Muscle of back (tissue), 11 donors: ENCODE results near the gene CSNK1A1. TPM values are rescaled to one million over a fixed set of nuclear protein-coding genes. Genes with fewer than 3 reads are reported as not detected.
"Not testable (repeated sequence)": the region's sequence is repeated elsewhere in the genome, so short reads cannot be mapped to it uniquely, and the experiment has no call there.

Experiments used
- DNase-seq, 3 donors: peaks; one replicate each; pipeline versions ENCODE4 v3.0.0 to v3.0.0-alpha.2; 2013
- polyA plus RNA-seq, 10 donors: library from polyadenylated mRNA; unstranded; fragments of 120-200 nt; gene quantifications; one replicate each; pipeline ENCODE4 v1.2.1, GENCODE V29; 2013; ENCODE audit not compliant: insufficient read length in 10 of 10

Gene CSNK1A1
- polyA plus RNA-seq, 10 donors: 98.0 to 164 (median 134) TPM

- DNase-seq: no peak
Measured at GRCh38 chr5:149459891-149460290, 91.3 kb downstream of the CSNK1A1 start.

GRCh38 chr5:149457393-149457763 is 93.9 kb downstream of the CSNK1A1 start:
- DNase-seq: no peak

GRCh38 chr5:149456597-149457392 is 94.4 kb downstream of the CSNK1A1 start:
- DNase-seq: no peak

GRCh38 chr5:149455889-149456409 is 95.3 kb downstream of the CSNK1A1 start:
- peak in 2 of 3 donors; percentile 69 to 84 for DNase-seq

GRCh38 chr5:149453618-149454415 is 97.4 kb downstream of the CSNK1A1 start:
- DNase-seq: no peak

- peak in 2 of 3 donors; percentile 51 to 90 for DNase-seq
Measured at GRCh38 chr5:149452665-149453617, 98.3 kb downstream of the CSNK1A1 start.

GRCh38 chr5:149452007-149452664 is 99.1 kb downstream of the CSNK1A1 start:
- DNase-seq: peak in 2 of 3 donors; percentile 52 to 85

- peak; percentile 74 to 90 (median 81) for DNase-seq
Measured at GRCh38 chr5:149450199-149450598, 101.0 kb downstream of the CSNK1A1 start.

GRCh38 chr5:149448831-149449714 is 102.2 kb downstream of the CSNK1A1 start:
- DNase-seq: peak in 1 of 3 donors; percentile 61

- DNase-seq: no peak
Measured at GRCh38 chr5:149448431-149448830, 102.8 kb downstream of the CSNK1A1 start.

- DNase-seq: no peak
Measured at GRCh38 chr5:149447373-149448367, 103.6 kb downstream of the CSNK1A1 start.

- DNase-seq: not testable (repeated sequence)
Measured at GRCh38 chr5:149446794-149447193, 104.4 kb downstream of the CSNK1A1 start.

- peak in 2 of 3 donors; percentile 67 to 92 for DNase-seq
Measured at GRCh38 chr5:149445739-149446369, 105.4 kb downstream of the CSNK1A1 start.

GRCh38 chr5:149445343-149445738 is 105.9 kb downstream of the CSNK1A1 start:
- DNase-seq: no peak

GRCh38 chr5:149444430-149444829 is 106.8 kb downstream of the CSNK1A1 start:
- DNase-seq: not testable (repeated sequence)

GRCh38 chr5:149443210-149443609 is 108.0 kb downstream of the CSNK1A1 start:
- no peak for DNase-seq

- peak in 2 of 3 donors; percentile 78 to 87 for DNase-seq
Measured at GRCh38 chr5:149442563-149443182, 108.6 kb downstream of the CSNK1A1 start.
